Activated CD4-positive, CD25-positive, alpha-beta regulatory T cell treated with anti-CD3 and anti-CD28 coated beads, Interleukin-2, amount 50 U/mL, for 72 hours (primary cell): Measurements from ENCODE around the gene GALNT3.

Source experiments
- DNase-seq: peaks from one replicate; pipeline ENCODE4 v3.0.0; 2021

The GALNT3 gene

GRCh38 chr2:165718610-165719210, 75.3 kb downstream of the GALNT3 start:
- DNase-seq = no peak

- DNase-seq = no peak
These were observed 78.0 kb downstream of the GALNT3 start for GRCh38 chr2:165716091-165716490.

- DNase-seq = no peak
These were observed 87.0 kb downstream of the GALNT3 start for GRCh38 chr2:165706960-165707487.

DNA sequence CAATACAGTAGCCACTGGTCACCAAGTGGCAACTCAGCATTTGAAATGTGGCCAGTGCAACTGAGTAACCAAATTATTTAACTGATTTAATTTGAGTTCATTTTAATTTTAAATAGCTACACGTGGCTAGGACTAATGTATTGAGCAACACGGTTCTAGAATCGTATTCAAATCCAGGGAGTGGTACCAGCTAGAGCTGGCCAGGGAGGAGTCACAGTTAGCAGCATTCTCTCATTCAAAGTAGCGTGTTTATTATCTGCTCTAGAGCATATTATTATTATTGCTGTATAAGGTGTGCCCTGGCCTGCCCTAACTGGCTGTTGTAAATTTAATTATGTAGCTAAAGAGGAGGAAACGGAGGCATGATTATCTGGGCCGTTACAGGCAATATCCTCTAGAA, 92.9 kb downstream of the GALNT3 start:
- DNase-seq = no peak

- no peak for DNase-seq
These were observed 93.5 kb downstream of the GALNT3 start for GRCh38 chr2:165700531-165700930.

DNA sequence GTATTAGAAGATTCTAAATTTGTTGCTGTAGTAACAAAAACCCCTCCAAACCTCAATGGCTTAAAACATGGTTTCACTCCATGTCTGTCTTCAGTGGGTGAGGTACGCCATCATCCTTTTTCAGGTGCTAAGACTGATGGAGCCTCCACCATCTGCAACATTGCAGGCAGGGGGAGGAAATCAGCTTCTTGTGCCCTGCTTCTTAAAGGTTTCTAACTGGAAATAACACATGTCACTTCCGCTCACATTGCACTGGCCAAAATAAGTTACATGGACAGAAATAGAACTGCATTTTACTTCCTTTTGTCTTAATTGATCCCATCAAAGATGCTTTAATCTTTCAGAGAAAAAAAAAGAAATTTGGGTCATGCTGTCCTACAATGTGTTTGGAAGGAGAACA, 94.1 kb downstream of the GALNT3 start:
- no peak for DNase-seq

DNA sequence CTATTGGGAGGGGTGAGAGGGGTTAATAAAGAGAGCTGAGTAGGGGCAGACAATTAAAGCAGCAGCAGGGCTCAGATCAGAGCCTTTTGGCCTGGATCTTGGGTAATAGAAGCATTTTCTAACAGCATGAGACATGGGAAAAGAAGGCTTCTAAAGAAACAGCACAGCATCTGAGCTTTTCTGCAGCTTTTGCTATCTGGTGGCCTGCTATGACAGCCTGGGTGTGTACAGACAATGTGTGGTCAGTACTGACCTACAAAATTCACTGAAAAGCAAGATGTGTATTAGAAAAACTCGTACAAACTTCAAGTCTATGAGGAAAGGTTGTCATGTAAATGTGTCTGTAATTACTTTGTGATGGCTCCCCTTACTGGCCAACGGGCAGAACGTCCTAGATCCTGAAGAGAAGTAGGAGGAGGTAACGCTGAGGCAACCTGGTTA, 95.6 kb downstream of the GALNT3 start:
- no peak for DNase-seq

DNA sequence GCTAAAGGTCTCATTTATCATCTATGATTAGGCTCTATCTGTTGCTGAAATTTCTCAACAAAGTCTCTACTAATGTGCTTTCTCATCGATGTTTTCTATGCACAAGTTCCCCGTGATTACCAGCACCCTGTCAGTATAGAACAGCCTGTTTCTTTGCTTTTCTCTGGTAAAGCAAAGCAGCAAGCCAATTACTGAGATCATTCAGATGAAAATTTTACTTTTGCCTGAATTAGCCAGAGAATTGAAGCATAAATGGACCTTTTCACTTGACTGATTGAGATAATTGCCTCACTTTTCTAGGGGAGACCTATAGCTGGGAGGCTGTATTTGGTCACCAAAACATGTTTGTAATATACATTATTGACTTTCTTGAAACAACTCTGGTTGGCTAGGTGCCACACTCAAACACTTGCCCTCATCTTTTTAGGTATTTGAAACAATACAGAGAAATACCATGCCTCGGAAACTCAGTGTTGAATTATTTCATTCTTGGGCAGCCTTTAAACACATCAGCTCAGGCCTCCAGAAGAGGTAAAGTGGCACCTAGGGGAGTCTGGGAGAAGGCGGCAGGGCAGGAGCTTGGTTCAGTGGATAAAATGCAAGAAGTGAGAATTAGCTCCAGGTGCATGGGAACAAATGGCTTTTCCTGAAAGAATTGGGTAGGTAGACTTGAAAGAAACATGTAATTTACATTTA, 96.2 kb downstream of the GALNT3 start:
- no peak for DNase-seq
